Measurements from ENCODE around the gene SERPINA4.

Gene SERPINA4

GRCh38 chr14:94560751-94561655 lies at the start of gene SERPINA4:
SERPINA4 (plus strand) TSS chr14:94561442; CDS start chr14:94563483, 2,041 bp downstream.
- DNase-seq (ENCODE audit: low read depth in 2 of 2) = no peak

GRCh38 chr14:94514351-94514750 lies 46.9 kb upstream of the SERPINA4 start:
- DNase-seq (ENCODE audit: low read depth in 2 of 2) = no peak

GRCh38 chr14:94515426-94515825 lies 45.8 kb upstream of the SERPINA4 start:
- no peak for DNase-seq (ENCODE audit: low read depth in 2 of 2)

GRCh38 chr14:94515856-94516255 lies 45.4 kb upstream of the SERPINA4 start:
- no peak for DNase-seq (ENCODE audit: low read depth in 2 of 2)

- no peak for DNase-seq (ENCODE audit: low read depth in 2 of 2)
Observed at GRCh38 chr14:94517248-94517640, 44.0 kb upstream of the SERPINA4 start.

GRCh38 chr14:94517641-94518257 lies 43.5 kb upstream of the SERPINA4 start:
- DNase-seq (ENCODE audit: low read depth in 2 of 2) = no peak

- no peak for DNase-seq (ENCODE audit: low read depth in 2 of 2)
Observed at GRCh38 chr14:94521375-94522114, 39.7 kb upstream of the SERPINA4 start.

GRCh38 chr14:94522115-94522724 lies 39.0 kb upstream of the SERPINA4 start:
- no peak for DNase-seq (ENCODE audit: low read depth in 2 of 2)

GRCh38 chr14:94523265-94523664 lies 38.0 kb upstream of the SERPINA4 start:
- no peak for DNase-seq (ENCODE audit: low read depth in 2 of 2)

GRCh38 chr14:94524093-94524492 lies 37.1 kb upstream of the SERPINA4 start:
- no peak for DNase-seq (ENCODE audit: low read depth in 2 of 2)

- no peak for DNase-seq (ENCODE audit: low read depth in 2 of 2)
Observed at GRCh38 chr14:94531187-94531586, 30.1 kb upstream of the SERPINA4 start.

GRCh38 chr14:94532447-94532846 lies 28.8 kb upstream of the SERPINA4 start:
- DNase-seq (ENCODE audit: low read depth in 2 of 2) = no peak

GRCh38 chr14:94535506-94535905 lies 25.7 kb upstream of the SERPINA4 start:
- no peak for DNase-seq (ENCODE audit: low read depth in 2 of 2)

- DNase-seq (ENCODE audit: low read depth in 2 of 2) = no peak
Observed at GRCh38 chr14:94536836-94537235, 24.4 kb upstream of the SERPINA4 start.

- DNase-seq (ENCODE audit: low read depth in 2 of 2) = no peak
Observed at GRCh38 chr14:94538070-94538740, 23.0 kb upstream of the SERPINA4 start.

GRCh38 chr14:94539181-94539580 lies 22.1 kb upstream of the SERPINA4 start:
- DNase-seq (ENCODE audit: low read depth in 2 of 2) = no peak

- no peak for DNase-seq (ENCODE audit: low read depth in 2 of 2)
Observed at GRCh38 chr14:94540031-94540794, 21.0 kb upstream of the SERPINA4 start.

GRCh38 chr14:94541234-94541975 lies 19.8 kb upstream of the SERPINA4 start:
- DNase-seq (ENCODE audit: low read depth in 2 of 2) = no peak

GRCh38 chr14:94542111-94542810 lies 19.0 kb upstream of the SERPINA4 start:
- DNase-seq (ENCODE audit: low read depth in 2 of 2) = no peak
